Ishikawa (cell line): ENCODE measurements around the gene GJA3.

Experiments
- CEBPB ChIP-seq: IDR thresholded peaks from 2 replicates; pipeline ENCODE4 v1.6.1; 2012
- CREB1 ChIP-seq: IDR thresholded peaks from 2 replicates; pipeline ENCODE4 v1.6.1; 2012; ENCODE audit warnings: low read depth
- EGR1 ChIP-seq: IDR thresholded peaks from 2 replicates; pipeline ENCODE4 v1.6.1; 2012
- EP300 ChIP-seq: IDR thresholded peaks from 2 replicates; pipeline ENCODE4 v1.6.1; 2012; ENCODE audit warnings: borderline replicate concordance
- FOXM1 ChIP-seq: IDR thresholded peaks from 2 replicates; pipeline ENCODE4 v1.6.1; 2012; ENCODE audit warnings: low read depth, borderline replicate concordance
- NFIC ChIP-seq: IDR thresholded peaks from 2 replicates; pipeline ENCODE4 v1.6.1; 2012
- RAD21 ChIP-seq: IDR thresholded peaks from 2 replicates; pipeline ENCODE4 v1.6.1; 2012; ENCODE audit warnings: low read depth
- TAF1 ChIP-seq: IDR thresholded peaks from 2 replicates; pipeline ENCODE4 v1.6.1; 2012; ENCODE audit warnings: low read depth, mild to moderate bottlenecking
- TCF12 ChIP-seq: IDR thresholded peaks from 2 replicates; pipeline ENCODE4 v1.6.1; 2012; ENCODE audit warnings: low read depth
- TEAD4 ChIP-seq: IDR thresholded peaks from 2 replicates; pipeline ENCODE4 v1.6.1; 2012
- YY1 ChIP-seq: IDR thresholded peaks from 2 replicates; pipeline ENCODE4 v1.6.1; 2012; ENCODE audit warnings: low read depth
- ZBTB7A ChIP-seq: IDR thresholded peaks from 2 replicates; pipeline ENCODE4 v1.6.1; 2012; ENCODE audit warnings: low read depth
- TF ChIP-seq, protein P1 (sequence below): IDR thresholded peaks from 2 replicates; pipeline ENCODE4 v1.6.1; 2012
- TF ChIP-seq, protein P2 (sequence below): IDR thresholded peaks from 2 replicates; pipeline ENCODE4 v1.6.1; 2012
- TF ChIP-seq, protein P3 (sequence below): IDR thresholded peaks from 2 replicates; pipeline ENCODE4 v1.6.1; 2012; ENCODE audit warnings: low read depth, mild to moderate bottlenecking

Gene GJA3

DNA sequence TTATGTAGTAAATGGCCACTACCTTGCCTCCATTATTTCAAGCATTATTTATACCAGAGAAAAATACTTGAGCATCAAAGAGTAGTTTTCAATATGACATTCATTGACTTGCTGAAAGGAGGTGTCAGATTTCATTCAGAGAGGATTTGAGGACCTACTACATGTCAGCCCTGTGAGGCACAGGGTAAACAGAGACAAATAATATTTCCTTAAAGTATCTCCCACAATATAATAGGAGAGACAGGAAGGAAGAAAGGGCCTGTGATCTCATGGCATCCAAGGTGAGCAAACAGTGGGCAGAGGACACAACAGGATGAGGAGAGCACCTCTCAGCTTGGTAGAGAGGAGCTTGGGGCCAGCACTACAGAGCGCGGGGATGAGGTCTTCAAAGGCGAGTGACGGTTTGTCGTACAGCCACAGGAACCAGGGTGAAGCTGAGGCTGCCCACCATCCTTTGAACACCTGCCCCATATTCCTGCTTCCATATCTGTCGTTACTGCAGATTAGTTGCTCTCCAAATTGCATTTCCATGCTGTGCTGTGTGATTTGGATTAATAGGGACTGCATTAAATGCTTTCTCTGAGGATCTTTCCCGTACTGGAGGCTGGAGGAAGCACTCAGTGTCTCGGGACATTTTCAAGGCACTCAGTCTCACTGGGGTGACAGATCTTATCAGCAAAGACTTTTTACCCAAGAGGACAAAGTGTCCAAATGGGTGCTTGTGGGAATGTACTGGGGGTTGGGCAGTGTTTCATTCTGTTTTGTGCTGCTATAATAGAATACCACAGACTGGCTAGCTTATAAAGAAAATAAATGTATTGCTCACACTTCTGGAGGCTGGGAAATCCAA is 59.2 kb downstream of the GJA3 start:
- TF ChIP-seq TEAD4 (no peak), TCF12 (no peak), CREB1 (no peak), TAF1 (no peak), ZBTB7A (no peak), EP300 (no peak), EGR1 (no peak), YY1 (no peak), RAD21 (no peak), NFIC (no peak), CEBPB (no peak), FOXM1 (no peak)
- TF ChIP-seq, protein P1, sequence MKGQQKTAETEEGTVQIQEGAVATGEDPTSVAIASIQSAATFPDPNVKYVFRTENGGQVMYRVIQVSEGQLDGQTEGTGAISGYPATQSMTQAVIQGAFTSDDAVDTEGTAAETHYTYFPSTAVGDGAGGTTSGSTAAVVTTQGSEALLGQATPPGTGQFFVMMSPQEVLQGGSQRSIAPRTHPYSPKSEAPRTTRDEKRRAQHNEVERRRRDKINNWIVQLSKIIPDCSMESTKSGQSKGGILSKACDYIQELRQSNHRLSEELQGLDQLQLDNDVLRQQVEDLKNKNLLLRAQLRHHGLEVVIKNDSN, result no peak
- TF ChIP-seq, protein P2, sequence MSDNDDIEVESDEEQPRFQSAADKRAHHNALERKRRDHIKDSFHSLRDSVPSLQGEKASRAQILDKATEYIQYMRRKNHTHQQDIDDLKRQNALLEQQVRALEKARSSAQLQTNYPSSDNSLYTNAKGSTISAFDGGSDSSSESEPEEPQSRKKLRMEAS, result no peak
- TF ChIP-seq, protein P3, sequence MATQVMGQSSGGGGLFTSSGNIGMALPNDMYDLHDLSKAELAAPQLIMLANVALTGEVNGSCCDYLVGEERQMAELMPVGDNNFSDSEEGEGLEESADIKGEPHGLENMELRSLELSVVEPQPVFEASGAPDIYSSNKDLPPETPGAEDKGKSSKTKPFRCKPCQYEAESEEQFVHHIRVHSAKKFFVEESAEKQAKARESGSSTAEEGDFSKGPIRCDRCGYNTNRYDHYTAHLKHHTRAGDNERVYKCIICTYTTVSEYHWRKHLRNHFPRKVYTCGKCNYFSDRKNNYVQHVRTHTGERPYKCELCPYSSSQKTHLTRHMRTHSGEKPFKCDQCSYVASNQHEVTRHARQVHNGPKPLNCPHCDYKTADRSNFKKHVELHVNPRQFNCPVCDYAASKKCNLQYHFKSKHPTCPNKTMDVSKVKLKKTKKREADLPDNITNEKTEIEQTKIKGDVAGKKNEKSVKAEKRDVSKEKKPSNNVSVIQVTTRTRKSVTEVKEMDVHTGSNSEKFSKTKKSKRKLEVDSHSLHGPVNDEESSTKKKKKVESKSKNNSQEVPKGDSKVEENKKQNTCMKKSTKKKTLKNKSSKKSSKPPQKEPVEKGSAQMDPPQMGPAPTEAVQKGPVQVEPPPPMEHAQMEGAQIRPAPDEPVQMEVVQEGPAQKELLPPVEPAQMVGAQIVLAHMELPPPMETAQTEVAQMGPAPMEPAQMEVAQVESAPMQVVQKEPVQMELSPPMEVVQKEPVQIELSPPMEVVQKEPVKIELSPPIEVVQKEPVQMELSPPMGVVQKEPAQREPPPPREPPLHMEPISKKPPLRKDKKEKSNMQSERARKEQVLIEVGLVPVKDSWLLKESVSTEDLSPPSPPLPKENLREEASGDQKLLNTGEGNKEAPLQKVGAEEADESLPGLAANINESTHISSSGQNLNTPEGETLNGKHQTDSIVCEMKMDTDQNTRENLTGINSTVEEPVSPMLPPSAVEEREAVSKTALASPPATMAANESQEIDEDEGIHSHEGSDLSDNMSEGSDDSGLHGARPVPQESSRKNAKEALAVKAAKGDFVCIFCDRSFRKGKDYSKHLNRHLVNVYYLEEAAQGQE, result no peak

DNA sequence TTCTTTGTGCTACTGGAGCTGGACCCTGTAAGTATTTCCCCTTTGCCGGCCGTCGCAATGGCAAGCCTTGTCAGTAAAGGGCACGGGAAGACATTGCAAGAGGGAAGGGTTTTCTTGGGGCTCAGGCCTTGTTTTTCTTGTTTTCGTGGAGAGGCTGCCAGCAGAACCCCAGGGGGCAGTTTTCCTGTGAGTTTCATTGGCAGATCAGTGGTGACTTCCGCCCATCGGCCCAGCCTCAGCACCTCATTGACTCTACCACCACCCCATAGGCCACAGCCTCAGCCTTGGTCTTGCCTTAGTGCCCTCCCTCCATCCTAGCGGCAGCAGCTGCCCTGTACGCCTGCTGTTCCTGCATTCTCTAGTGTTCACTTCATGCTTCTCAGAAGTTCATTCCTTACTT is 61.5 kb downstream of the GJA3 start:
- peak; percentile 57 for TF ChIP-seq NFIC
- no peak for TF ChIP-seq RAD21

DNA sequence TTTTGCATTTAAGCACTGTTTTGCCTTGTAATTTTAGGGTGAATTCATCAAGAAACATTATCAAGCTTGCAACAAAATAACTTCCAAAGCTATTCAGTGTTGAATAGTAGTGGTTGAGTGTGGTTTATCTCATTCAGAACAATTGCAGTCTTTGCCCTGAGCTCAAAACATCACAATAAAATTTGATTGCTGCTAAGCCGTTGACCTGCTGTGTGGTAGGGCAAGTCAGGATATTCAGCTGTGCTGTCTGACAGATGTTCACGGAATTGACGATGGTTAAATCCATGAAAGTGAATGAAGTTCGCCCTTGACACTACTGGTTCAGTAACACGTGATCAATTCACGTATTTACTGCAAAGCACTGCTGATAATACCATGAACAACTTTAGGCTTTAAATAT is 66.9 kb downstream of the GJA3 start:
- no peak for TF ChIP-seq EP300
- TF ChIP-seq NFIC, result no peak
- TF ChIP-seq TCF12, result no peak
- no peak for TF ChIP-seq EGR1
- no peak for TF ChIP-seq FOXM1
- no peak for TF ChIP-seq RAD21
- TF ChIP-seq, protein P1, result no peak
- TF ChIP-seq ZBTB7A, result no peak
- TF ChIP-seq, protein P2, result no peak
- TF ChIP-seq CEBPB, result no peak
- TF ChIP-seq YY1, result no peak
- TF ChIP-seq, protein P3, result no peak
- TF ChIP-seq TEAD4, result no peak
- TF ChIP-seq TAF1, result no peak
- no peak for TF ChIP-seq CREB1

DNA sequence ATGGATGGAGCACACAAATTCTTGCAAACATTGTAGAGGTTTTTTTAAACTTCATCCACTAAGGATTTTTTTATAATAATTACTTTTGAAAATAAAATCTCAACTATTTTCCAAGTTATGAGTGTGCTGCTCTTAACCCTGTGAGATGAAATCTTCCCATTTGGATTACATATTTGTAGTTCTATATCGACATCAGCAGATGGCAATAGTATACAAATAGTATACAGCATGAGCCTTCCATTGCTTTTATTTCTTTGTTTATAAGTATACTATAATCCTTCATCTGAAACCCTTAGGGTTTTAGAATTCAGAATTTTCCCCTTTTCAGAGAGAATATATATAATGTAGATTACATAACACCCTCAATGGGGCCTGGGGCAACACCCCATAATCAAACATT is 70.5 kb downstream of the GJA3 start:
- TF ChIP-seq YY1 (no peak), RAD21 (peak; percentile 23; the same call in 1 of the 2 replicates), EP300 (no peak), EGR1 (no peak), FOXM1 (no peak), TAF1 (no peak), CEBPB (no peak)
- TF ChIP-seq, protein P1, result no peak
